ENCODE results near the gene SLC1A4.

Gene SLC1A4

DNA sequence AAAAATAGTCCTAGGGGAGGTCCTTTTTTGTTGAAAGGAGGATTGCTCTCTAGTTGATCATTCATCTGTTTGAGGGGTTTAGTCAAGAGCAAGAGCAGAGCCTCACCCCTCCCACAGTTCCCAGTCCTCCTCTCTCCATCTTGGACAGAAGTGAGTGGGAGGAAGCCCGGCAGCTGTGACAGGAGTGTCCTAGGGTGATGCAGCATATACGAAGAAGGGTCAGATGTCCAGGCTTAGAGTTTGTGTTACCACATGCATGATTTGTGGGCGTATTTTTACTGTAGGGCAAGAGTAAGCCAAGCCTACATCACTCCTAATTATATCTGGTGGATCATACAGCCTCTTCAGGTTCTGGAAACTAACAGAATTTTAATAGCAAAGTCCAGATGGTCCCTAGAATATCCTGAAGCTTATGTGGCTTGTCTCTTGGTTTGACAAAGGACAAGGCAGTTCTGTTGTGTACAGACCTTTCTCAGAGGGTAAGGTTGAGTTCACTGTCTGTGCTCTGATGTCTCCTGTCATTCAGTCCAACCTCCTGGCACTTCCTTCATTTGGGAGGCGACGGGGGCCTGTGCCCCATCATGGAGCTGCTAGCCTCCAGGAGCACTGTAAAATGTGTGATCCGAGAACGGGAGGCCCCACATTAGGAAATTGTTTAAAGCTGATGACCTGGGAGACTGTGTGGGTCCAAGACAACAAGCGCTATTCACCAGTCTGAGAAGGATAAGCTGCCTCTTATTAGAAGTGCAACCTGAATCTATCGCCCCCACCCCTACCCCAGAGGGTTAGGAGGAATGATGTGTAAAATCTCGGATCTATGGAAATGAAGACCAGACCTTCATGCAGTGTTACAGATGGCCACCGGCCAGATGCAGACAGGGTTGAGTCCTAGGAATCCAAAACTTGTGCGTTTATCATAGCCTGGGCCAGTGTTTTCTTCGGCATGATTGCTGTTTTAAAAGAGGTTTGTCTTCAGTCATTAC is 73.9 kb downstream of the SLC1A4 start:
- Histone ChIP-seq H3K36me3 (ENCODE audit: insufficient read depth, insufficient read length, low read length) (peaks cover 7% of the 10 kb centered on the region), H3K9ac (ENCODE audit: insufficient read length, low read depth) (no peak overlapping the region), H3K9me3 (ENCODE audit: insufficient read depth, low read length) (no peaks in the 10 kb centered on the region), H3K4me1 (ENCODE audit: insufficient read depth, insufficient read length) (peaks cover 2% of the 10 kb centered on the region), H3K4me3 (ENCODE audit: insufficient read length, low read depth) (no peak overlapping the region), H3K27me3 (ENCODE audit: insufficient read depth, insufficient read length) (no peaks in the 10 kb centered on the region)
- TF ChIP-seq SUZ12 (IDR thresholded peaks at IDR 0.05; ENCODE audit: extremely low read depth, insufficient read depth, insufficient read length), result no peak
- no peak for TF ChIP-seq YY1 (IDR thresholded peaks at IDR 0.05; ENCODE audit: insufficient read depth, insufficient read length)
- TF ChIP-seq ZNF274 (IDR thresholded peaks at IDR 0.05; ENCODE audit: low read depth, low read length), result no peak
- no peak for DNase-seq (ENCODE audit: low read depth, low spot score)

DNA sequence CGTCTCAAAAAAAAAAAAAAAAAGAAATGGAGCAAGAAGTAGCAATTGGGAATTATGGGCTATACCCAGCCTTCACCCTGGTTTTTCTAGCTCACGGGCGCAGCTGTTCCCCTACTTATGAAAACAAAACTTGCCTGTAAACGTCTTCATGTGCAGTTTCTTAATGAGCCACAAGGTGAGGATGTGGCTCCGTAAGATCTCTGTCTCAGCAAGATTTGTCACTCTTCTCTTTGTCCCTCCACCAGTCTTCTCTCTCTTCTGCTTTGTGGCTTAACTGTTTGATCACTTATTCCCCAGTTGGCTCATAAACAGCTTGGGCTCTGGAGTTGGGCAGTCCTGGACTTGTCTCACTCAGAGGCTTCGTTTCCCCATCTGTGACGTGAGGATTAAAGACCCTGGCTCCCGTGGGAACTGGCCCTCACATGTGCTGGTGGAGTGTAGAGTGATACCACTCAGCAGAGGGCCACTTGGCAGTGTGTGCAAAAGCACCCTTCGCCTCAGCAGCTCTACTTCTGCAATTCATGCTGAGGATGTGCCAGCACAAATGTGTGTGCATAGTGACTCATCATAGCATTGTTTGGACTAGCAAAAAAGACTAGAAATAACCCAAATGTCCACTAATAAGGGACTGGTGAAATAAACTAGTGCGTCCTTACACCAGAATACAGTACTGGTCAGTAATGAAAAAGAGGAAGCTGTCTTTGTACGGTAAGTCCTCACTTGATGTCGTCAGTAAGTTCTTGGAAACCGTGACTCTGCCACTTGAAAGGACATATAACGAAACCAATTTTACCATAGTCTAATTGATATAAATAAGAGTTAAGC is 75.7 kb downstream of the SLC1A4 start:
- H3K36me3 ChIP-seq (ENCODE audit: insufficient read depth, insufficient read length, low read length), result peaks cover 19% of the 10 kb centered on the region
- peaks cover 2% of the 10 kb centered on the region for H3K4me1 ChIP-seq (ENCODE audit: insufficient read depth, insufficient read length)
- H3K9me3 ChIP-seq (ENCODE audit: insufficient read depth, low read length), result no peaks in the 10 kb centered on the region
- TF ChIP-seq SUZ12 (IDR thresholded peaks at IDR 0.05; ENCODE audit: extremely low read depth, insufficient read depth, insufficient read length), result no peak
- no peak for TF ChIP-seq ZNF274 (IDR thresholded peaks at IDR 0.05; ENCODE audit: low read depth, low read length)
- no peak for TF ChIP-seq YY1 (IDR thresholded peaks at IDR 0.05; ENCODE audit: insufficient read depth, insufficient read length)
- no peak for DNase-seq (ENCODE audit: low read depth, low spot score)
- H3K27me3 ChIP-seq (ENCODE audit: insufficient read depth, insufficient read length), result no peaks in the 10 kb centered on the region
- no peak overlapping the region for H3K9ac ChIP-seq (ENCODE audit: insufficient read length, low read depth)
- no peak overlapping the region for H3K4me3 ChIP-seq (ENCODE audit: insufficient read length, low read depth)

DNA sequence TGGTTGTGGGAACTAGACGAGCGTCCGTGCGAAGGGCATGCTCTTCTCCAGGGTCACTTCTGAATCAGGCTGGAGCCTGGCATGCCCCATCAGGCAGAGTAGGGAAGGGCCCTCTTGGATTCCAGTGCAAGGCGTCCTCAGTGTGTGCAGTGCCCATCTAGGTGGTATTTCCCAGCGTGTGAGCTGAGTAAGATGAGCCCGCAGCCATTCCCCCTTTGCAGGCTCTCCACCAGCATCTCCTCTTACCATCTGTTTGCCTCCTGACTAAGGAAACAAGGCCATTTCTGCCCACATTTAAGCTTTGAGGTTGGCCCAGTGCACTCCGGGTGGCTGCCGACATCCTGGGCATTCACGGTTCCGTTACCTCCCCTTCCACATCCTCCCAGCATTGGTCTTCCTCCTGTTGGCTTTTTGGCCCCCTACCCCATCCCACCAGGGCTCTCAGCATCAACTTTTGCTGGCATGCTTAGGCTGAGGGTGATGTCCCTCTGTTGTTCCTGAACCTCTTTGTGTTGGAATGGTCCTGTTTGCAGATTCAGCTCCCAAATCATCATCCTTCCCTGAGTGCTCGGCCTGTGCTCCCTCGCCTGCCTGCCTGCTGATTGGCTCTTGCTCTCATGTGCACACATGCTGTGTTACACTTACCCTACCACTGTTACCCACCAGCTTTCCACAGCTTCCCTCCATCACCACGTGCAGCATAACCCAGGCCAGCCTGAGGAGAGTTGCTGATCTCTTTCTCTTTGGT is 78.8 kb downstream of the SLC1A4 start:
- no peak for TF ChIP-seq YY1 (IDR thresholded peaks at IDR 0.05; ENCODE audit: insufficient read depth, insufficient read length)
- TF ChIP-seq SUZ12 (IDR thresholded peaks at IDR 0.05; ENCODE audit: extremely low read depth, insufficient read depth, insufficient read length), result no peak
- TF ChIP-seq ZNF274 (IDR thresholded peaks at IDR 0.05; ENCODE audit: low read depth, low read length), result no peak
- H3K27me3 ChIP-seq (ENCODE audit: insufficient read depth, insufficient read length), result no peaks in the 10 kb centered on the region
- DNase-seq (ENCODE audit: low read depth, low spot score), result no peak
- no peak overlapping the region for H3K9ac ChIP-seq (ENCODE audit: insufficient read length, low read depth)
- no peaks in the 10 kb centered on the region for H3K4me1 ChIP-seq (ENCODE audit: insufficient read depth, insufficient read length)
- H3K4me3 ChIP-seq (ENCODE audit: insufficient read length, low read depth), result no peak overlapping the region
- H3K9me3 ChIP-seq (ENCODE audit: insufficient read depth, low read length), result no peaks in the 10 kb centered on the region
- H3K36me3 ChIP-seq (ENCODE audit: insufficient read depth, insufficient read length, low read length), result peaks cover 46% of the 10 kb centered on the region

DNA sequence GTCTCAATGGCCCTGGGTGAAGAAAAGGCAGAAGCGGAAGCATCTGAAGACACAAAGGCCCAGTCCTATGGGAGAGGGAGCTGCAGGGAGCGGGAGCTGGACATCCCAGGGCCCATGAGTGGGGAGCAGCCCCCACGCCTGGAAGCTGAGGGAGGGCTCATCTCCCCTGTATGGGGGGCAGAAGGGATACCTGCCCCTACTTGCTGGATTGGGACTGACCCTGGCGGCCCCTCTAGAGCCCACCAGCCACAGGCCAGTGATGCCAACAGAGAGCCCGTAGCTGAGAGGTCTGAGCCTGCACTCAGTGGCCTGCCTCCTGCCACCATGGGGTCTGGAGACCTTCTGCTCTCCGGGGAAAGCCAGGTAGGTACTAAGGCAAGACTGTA is 80.2 kb downstream of the SLC1A4 start:
- Histone ChIP-seq H3K36me3 (ENCODE audit: insufficient read depth, insufficient read length, low read length) (peaks cover 61% of the 10 kb centered on the region), H3K27me3 (ENCODE audit: insufficient read depth, insufficient read length) (no peaks in the 10 kb centered on the region), H3K4me3 (ENCODE audit: insufficient read length, low read depth) (no peak overlapping the region), H3K9ac (ENCODE audit: insufficient read length, low read depth) (no peak overlapping the region), H3K9me3 (ENCODE audit: insufficient read depth, low read length) (no peaks in the 10 kb centered on the region), H3K4me1 (ENCODE audit: insufficient read depth, insufficient read length) (no peaks in the 10 kb centered on the region)
- TF ChIP-seq ZNF274 (IDR thresholded peaks at IDR 0.05; ENCODE audit: low read depth, low read length) (no peak), SUZ12 (IDR thresholded peaks at IDR 0.05; ENCODE audit: extremely low read depth, insufficient read depth, insufficient read length) (no peak), YY1 (IDR thresholded peaks at IDR 0.05; ENCODE audit: insufficient read depth, insufficient read length) (no peak)
- DNase-seq (ENCODE audit: low read depth, low spot score), result no peak

DNA sequence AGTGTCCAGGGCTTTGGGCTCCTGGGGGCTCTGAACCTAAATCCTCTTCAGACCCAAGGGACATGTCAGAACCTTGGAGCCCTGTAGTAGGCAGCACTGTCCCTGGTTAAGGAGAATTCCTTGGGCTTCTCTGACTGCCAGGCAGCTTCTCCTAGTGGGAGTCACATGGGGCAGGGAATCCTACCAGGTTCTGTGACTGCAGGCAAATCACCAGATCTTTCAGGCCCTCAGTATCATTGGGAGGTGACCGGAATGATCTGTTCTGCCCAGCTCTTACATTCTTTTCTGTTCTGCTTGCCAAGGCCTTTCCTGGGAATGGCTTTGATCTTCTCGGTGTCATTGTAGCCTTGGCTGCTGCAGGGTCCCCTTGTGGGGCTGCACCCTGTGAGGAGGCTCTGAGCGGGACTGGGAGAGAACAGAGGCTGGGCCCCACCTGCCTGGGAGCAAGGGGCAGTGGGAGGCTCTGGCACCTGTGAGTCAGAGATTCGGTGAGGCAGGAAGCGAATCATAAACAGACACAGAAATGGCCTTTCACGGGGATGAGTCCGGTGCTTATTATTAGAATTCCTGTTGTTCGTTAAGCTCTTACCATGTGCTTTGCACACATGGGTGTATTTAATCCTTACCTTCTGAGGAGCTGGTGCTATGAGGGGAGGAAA is 81.1 kb downstream of the SLC1A4 start:
- Histone ChIP-seq H3K36me3 (ENCODE audit: insufficient read depth, insufficient read length, low read length) (peaks cover 68% of the 10 kb centered on the region), H3K27me3 (ENCODE audit: insufficient read depth, insufficient read length) (no peaks in the 10 kb centered on the region), H3K9ac (ENCODE audit: insufficient read length, low read depth) (no peak overlapping the region), H3K4me3 (ENCODE audit: insufficient read length, low read depth) (no peak overlapping the region), H3K4me1 (ENCODE audit: insufficient read depth, insufficient read length) (no peaks in the 10 kb centered on the region), H3K9me3 (ENCODE audit: insufficient read depth, low read length) (no peaks in the 10 kb centered on the region)
- no peak for DNase-seq (ENCODE audit: low read depth, low spot score)
- TF ChIP-seq ZNF274 (IDR thresholded peaks at IDR 0.05; ENCODE audit: low read depth, low read length) (no peak), SUZ12 (IDR thresholded peaks at IDR 0.05; ENCODE audit: extremely low read depth, insufficient read depth, insufficient read length) (no peak), YY1 (IDR thresholded peaks at IDR 0.05; ENCODE audit: insufficient read depth, insufficient read length) (no peak)

DNA sequence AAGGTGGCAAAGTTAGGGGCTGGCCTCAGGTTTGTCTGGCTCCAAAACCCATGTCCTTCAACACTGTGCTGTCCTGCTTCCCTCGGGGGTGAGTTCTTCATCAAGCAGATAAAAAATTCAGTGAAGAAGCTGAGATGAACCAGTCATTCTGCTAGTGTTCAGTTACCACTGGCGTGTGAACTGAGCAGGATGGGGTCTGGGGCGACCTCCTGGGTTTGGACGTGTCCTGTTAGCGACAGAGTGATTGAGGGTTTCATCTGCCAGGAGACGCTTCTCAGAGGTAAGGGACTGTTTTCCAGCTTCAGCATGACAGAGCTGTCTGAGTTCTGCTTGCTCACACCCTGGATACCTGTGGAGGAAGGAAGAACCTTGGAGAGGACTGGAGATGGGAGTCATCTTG is 81.7 kb downstream of the SLC1A4 start:
- TF ChIP-seq SUZ12 (IDR thresholded peaks at IDR 0.05; ENCODE audit: extremely low read depth, insufficient read depth, insufficient read length), result no peak
- TF ChIP-seq ZNF274 (IDR thresholded peaks at IDR 0.05; ENCODE audit: low read depth, low read length), result no peak
- TF ChIP-seq YY1 (IDR thresholded peaks at IDR 0.05; ENCODE audit: insufficient read depth, insufficient read length), result no peak
- DNase-seq (ENCODE audit: low read depth, low spot score), result no peak
- H3K27me3 ChIP-seq (ENCODE audit: insufficient read depth, insufficient read length), result no peaks in the 10 kb centered on the region
- H3K9me3 ChIP-seq (ENCODE audit: insufficient read depth, low read length), result no peaks in the 10 kb centered on the region
- peaks cover 68% of the 10 kb centered on the region for H3K36me3 ChIP-seq (ENCODE audit: insufficient read depth, insufficient read length, low read length)
- H3K4me1 ChIP-seq (ENCODE audit: insufficient read depth, insufficient read length), result peaks cover under 1% of the 10 kb centered on the region
- no peak overlapping the region for H3K9ac ChIP-seq (ENCODE audit: insufficient read length, low read depth)
- no peak overlapping the region for H3K4me3 ChIP-seq (ENCODE audit: insufficient read length, low read depth)

Measured in NT2/D1 (cell line).